Cardiac fibroblast (primary cell): ENCODE measurements around the gene ATP5F1E.

Source experiments
- DNase-seq, 2 donors: peaks; one replicate each; pipeline versions ENCODE4 v3.0.0 to v3.0.0-alpha.2; 2010; ENCODE audit warnings: low read depth in 2 of 2
- H3K4me3 ChIP-seq, 2 donors: replicated peaks in 1 of 2; 1 replicate in 1 of 2; 2 replicates in 1 of 2; pipeline ENCODE4 v1.5.1; 2011; ENCODE audit warnings: low read depth in 2 of 2, low read length in 2 of 2, mild to moderate bottlenecking in 2 of 2, moderate library complexity in 1 of 2
- CTCF ChIP-seq: IDR thresholded peaks from one replicate; pipeline ENCODE4 v1.5.1; 2011; ENCODE audit warnings: low read depth, mild to moderate bottlenecking, low read length, inconsistent platforms

ATP5F1E gene

DNA sequence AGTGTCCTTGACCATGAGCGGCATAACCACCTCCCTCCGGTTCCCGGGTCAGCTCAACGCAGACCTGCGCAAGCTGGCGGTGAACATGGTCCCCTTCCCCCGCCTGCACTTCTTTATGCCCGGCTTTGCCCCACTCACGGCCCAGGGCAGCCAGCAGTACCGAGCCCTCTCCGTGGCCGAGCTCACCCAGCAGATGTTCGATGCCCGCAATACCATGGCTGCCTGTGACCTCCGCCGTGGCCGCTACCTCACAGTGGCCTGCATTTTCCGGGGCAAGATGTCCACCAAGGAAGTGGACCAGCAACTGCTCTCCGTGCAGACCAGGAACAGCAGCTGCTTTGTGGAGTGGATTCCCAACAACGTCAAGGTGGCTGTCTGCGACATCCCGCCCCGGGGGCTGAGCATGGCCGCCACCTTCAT, 8.0 kb downstream of the ATP5F1E start:
- DNase-seq, result no peak
- H3K4me3 ChIP-seq, result no peak overlapping the region
- no peak for TF ChIP-seq CTCF

GRCh38 chr20:59023616-59024015, 8.5 kb downstream of the ATP5F1E start:
- H3K4me3 ChIP-seq, result no peak overlapping the region
- no peak for TF ChIP-seq CTCF
- no peak for DNase-seq

- no peak for DNase-seq
- TF ChIP-seq CTCF, result no peak
Measured at GRCh38 chr20:59022754-59023153, 9.4 kb downstream of the ATP5F1E start.

GRCh38 chr20:59020938-59021551, 11.1 kb downstream of the ATP5F1E start:
- DNase-seq, result peak; percentile 43 to 50
- no peak overlapping the region for H3K4me3 ChIP-seq
- no peak for TF ChIP-seq CTCF

More at GRCh38 chr20:59022754-59023153, 9.4 kb downstream of the ATP5F1E start:
- no peak overlapping the region for H3K4me3 ChIP-seq

DNA sequence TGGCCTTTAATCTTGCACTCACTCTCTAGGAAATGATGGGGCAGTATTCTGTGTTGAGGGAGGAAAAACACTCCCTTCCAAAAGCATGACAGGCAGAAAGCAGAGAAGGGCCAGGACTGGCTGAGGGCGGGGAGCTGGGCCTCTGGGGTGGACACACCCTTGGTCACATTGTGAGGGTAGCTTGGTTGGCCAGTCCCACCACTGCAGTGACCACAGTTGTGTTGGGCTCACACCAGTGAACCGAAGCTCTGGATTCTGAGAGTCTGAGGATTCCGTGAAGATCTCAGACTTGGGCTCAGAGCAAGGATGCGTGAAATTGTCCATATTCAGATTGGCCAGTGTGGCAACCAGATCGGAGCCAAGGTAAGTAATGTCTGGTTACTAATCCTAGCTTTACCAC, 12.9 kb downstream of the ATP5F1E start, which contains the start of gene TUBB1:
TUBB1 (plus strand) TSS at position 213 of the 400 bp plus-strand sequence; CDS start at position 307, 94 bp downstream.
- TF ChIP-seq CTCF, result no peak
- no peak within 1 kb of the TSS for H3K4me3 ChIP-seq
- DNase-seq, result no peak

DNA sequence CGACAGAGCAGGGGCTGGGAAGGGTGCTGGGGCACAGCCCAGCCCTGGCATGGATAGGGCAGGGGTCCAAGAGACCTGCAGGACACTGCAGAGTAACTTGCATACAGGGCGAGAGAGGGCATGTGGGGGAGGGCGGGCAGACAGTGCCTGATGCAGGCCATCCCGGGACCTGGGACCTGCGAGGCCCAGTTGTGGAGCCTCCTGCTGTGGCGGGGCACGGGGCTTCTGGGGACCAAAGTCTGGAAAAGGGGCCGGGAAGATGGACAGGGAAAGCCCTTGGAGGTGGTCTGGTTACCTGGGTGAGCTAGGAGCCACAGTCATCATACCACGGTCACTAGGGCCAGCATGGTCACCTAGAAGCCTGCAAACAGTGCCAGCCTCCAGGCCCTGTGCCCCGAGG, 13.3 kb downstream of the ATP5F1E start:
- no peak overlapping the region for H3K4me3 ChIP-seq
- TF ChIP-seq CTCF, result no peak
- DNase-seq, result no peak
